ENCODE data around the gene PIK3CA.
"Not testable (repeated sequence)": the region's sequence is repeated elsewhere in the genome, so short reads cannot be mapped to it uniquely, and the experiment has no call there.

The PIK3CA gene

GRCh38 chr3:179234199-179234598 is 86.0 kb downstream of the PIK3CA start:
- H3K9me3 ChIP-seq (ENCODE audit: control extremely low read depth in 1 of 5, control insufficient read depth in 4 of 5, insufficient read depth in 2 of 5, low read depth in 1 of 5, low read length in 4 of 5): peaks cover 0 to 1% (median 0%) of the 10 kb centered on the region in 5 experiments
- 100% methylated on average over 1 of the region's 4 CpGs for WGBS (ENCODE audit: insufficient coverage)
- CTCF ChIA-PET: interaction anchor here (1.0 kb wide), 1 partner anchor 9 kb away, joined by 4 read pairs; no protein-coding TSS in a partner anchor

GRCh38 chr3:179236669-179237301 is 88.6 kb downstream of the PIK3CA start:
- peaks cover 0 to 14% (median 5%) of the 10 kb centered on the region in 4 experiments for H3K4me1 ChIP-seq (ENCODE audit: control extremely low read depth in 1 of 4, control insufficient read depth in 4 of 4, insufficient read depth in 4 of 4, low read length in 3 of 4)
- no CpG with 5 or more reads among the region's 2 CpGs for WGBS (ENCODE audit: insufficient coverage)
- ChIA-PET CTCF (interaction anchor here (1.0 kb wide), 1 partner anchor 23 kb away, joined by 3 read pairs; no protein-coding TSS in a partner anchor), POLR2A (no interaction called here)
- H3K4me3 ChIP-seq (ENCODE audit: control insufficient read depth in 1 of 7, extremely low read depth in 1 of 7, insufficient read depth in 4 of 7, low read depth in 2 of 7, low read length in 6 of 7): peak overlapping the region in 2 of 7 experiments; percentile 19 to 34
- DNase-seq: peak in 2 of 3 donors; percentile 17 to 46
- peaks cover 2 to 20% (median 10%) of the 10 kb centered on the region in 4 experiments for H3K36me3 ChIP-seq (ENCODE audit: control insufficient read depth in 4 of 4, insufficient read depth in 4 of 4, low read length in 3 of 4)
- H3K9me3 ChIP-seq (ENCODE audit: control extremely low read depth in 1 of 5, control insufficient read depth in 4 of 5, insufficient read depth in 2 of 5, low read depth in 1 of 5, low read length in 4 of 5): no peaks in the 10 kb centered on the region
- no peaks in the 10 kb centered on the region for H3K27me3 ChIP-seq (replicated peaks in 2 of 5; ENCODE audit: control insufficient read depth in 4 of 5, insufficient read depth in 5 of 5, low read length in 4 of 5)
- H3K27ac ChIP-seq (ENCODE audit: insufficient read depth in 1 of 2, low read depth in 1 of 2, low read length in 2 of 2, poor library complexity in 1 of 2, severe bottlenecking in 2 of 2): peak overlapping the region in 1 of 2 experiments; percentile 51

More at GRCh38 chr3:179234199-179234598, 86.0 kb downstream of the PIK3CA start:
- H3K36me3 ChIP-seq (ENCODE audit: control insufficient read depth in 4 of 4, insufficient read depth in 4 of 4, low read length in 3 of 4): peaks cover 15 to 42% (median 21%) of the 10 kb centered on the region in 4 experiments
- no peaks in the 10 kb centered on the region for H3K27me3 ChIP-seq (replicated peaks in 2 of 5; ENCODE audit: control insufficient read depth in 4 of 5, insufficient read depth in 5 of 5, low read length in 4 of 5)
- DNase-seq: no peak
- H3K4me1 ChIP-seq (ENCODE audit: control extremely low read depth in 1 of 4, control insufficient read depth in 4 of 4, insufficient read depth in 4 of 4, low read length in 3 of 4): peaks cover 0 to 14% (median 5%) of the 10 kb centered on the region in 4 experiments
- H3K4me3 ChIP-seq (ENCODE audit: control insufficient read depth in 1 of 7, extremely low read depth in 1 of 7, insufficient read depth in 4 of 7, low read depth in 2 of 7, low read length in 6 of 7): no peak overlapping the region
- POLR2A ChIA-PET: no interaction called here
- H3K27ac ChIP-seq (ENCODE audit: insufficient read depth in 1 of 2, low read depth in 1 of 2, low read length in 2 of 2, poor library complexity in 1 of 2, severe bottlenecking in 2 of 2): no peak overlapping the region

GRCh38 chr3:179240299-179240698 is 92.1 kb downstream of the PIK3CA start:
- H3K9me3 ChIP-seq (ENCODE audit: control extremely low read depth in 1 of 5, control insufficient read depth in 4 of 5, insufficient read depth in 2 of 5, low read depth in 1 of 5, low read length in 4 of 5); H3K27ac ChIP-seq (ENCODE audit: insufficient read depth in 1 of 2, low read depth in 1 of 2, low read length in 2 of 2, poor library complexity in 1 of 2, severe bottlenecking in 2 of 2); H3K27me3 ChIP-seq (replicated peaks in 2 of 5; ENCODE audit: control insufficient read depth in 4 of 5, insufficient read depth in 5 of 5, low read length in 4 of 5); H3K36me3 ChIP-seq (ENCODE audit: control insufficient read depth in 4 of 4, insufficient read depth in 4 of 4, low read length in 3 of 4); DNase-seq; POLR2A ChIA-PET; H3K4me3 ChIP-seq (ENCODE audit: control insufficient read depth in 1 of 7, extremely low read depth in 1 of 7, insufficient read depth in 4 of 7, low read depth in 2 of 7, low read length in 6 of 7): not testable (repeated sequence)
- CTCF ChIA-PET: interaction anchor here (1.1 kb wide), 1 partner anchor 14 kb away, joined by 3 read pairs; no protein-coding TSS in a partner anchor
- H3K4me1 ChIP-seq (ENCODE audit: control extremely low read depth in 1 of 4, control insufficient read depth in 4 of 4, insufficient read depth in 4 of 4, low read length in 3 of 4): peaks cover 0 to 14% (median 5%) of the 10 kb centered on the region in 4 experiments
- WGBS (ENCODE audit: insufficient coverage): no CpG with 5 or more reads among the region's 1 CpG

GRCh38 chr3:179242859-179243258 is 94.7 kb downstream of the PIK3CA start:
- H3K27ac ChIP-seq (ENCODE audit: insufficient read depth in 1 of 2, low read depth in 1 of 2, low read length in 2 of 2, poor library complexity in 1 of 2, severe bottlenecking in 2 of 2); H3K36me3 ChIP-seq (ENCODE audit: control insufficient read depth in 4 of 4, insufficient read depth in 4 of 4, low read length in 3 of 4); POLR2A ChIA-PET; H3K27me3 ChIP-seq (replicated peaks in 2 of 5; ENCODE audit: control insufficient read depth in 4 of 5, insufficient read depth in 5 of 5, low read length in 4 of 5); H3K9me3 ChIP-seq (ENCODE audit: control extremely low read depth in 1 of 5, control insufficient read depth in 4 of 5, insufficient read depth in 2 of 5, low read depth in 1 of 5, low read length in 4 of 5); H3K4me1 ChIP-seq (ENCODE audit: control extremely low read depth in 1 of 4, control insufficient read depth in 4 of 4, insufficient read depth in 4 of 4, low read length in 3 of 4); H3K4me3 ChIP-seq (ENCODE audit: control insufficient read depth in 1 of 7, extremely low read depth in 1 of 7, insufficient read depth in 4 of 7, low read depth in 2 of 7, low read length in 6 of 7); DNase-seq: not testable (repeated sequence)
- WGBS (ENCODE audit: insufficient coverage): 100% methylated on average over 1 of the region's 2 CpGs
- CTCF ChIA-PET: interaction anchor here (0.6 kb wide), 1 partner anchor 54 kb away, joined by 4 read pairs; no protein-coding TSS in a partner anchor

- Histone ChIP-seq H3K27ac (ENCODE audit: insufficient read depth in 1 of 2, low read depth in 1 of 2, low read length in 2 of 2, poor library complexity in 1 of 2, severe bottlenecking in 2 of 2) (no peak overlapping the region), H3K9me3 (ENCODE audit: control extremely low read depth in 1 of 5, control insufficient read depth in 4 of 5, insufficient read depth in 2 of 5, low read depth in 1 of 5, low read length in 4 of 5) (no peaks in the 10 kb centered on the region), H3K36me3 (ENCODE audit: control insufficient read depth in 4 of 4, insufficient read depth in 4 of 4, low read length in 3 of 4) (peaks cover 0 to 5% (median 2%) of the 10 kb centered on the region in 4 experiments), H3K27me3 (replicated peaks in 2 of 5; ENCODE audit: control insufficient read depth in 4 of 5, insufficient read depth in 5 of 5, low read length in 4 of 5) (no peaks in the 10 kb centered on the region), H3K4me1 (ENCODE audit: control extremely low read depth in 1 of 4, control insufficient read depth in 4 of 4, insufficient read depth in 4 of 4, low read length in 3 of 4) (no peaks in the 10 kb centered on the region), H3K4me3 (ENCODE audit: control insufficient read depth in 1 of 7, extremely low read depth in 1 of 7, insufficient read depth in 4 of 7, low read depth in 2 of 7, low read length in 6 of 7) (no peak overlapping the region)
- ChIA-PET POLR2A (no interaction called here), CTCF (no interaction called here)
- WGBS (ENCODE audit: insufficient coverage): 100% methylated on average over 1 of the region's 1 CpG
- no peak for DNase-seq
Measured at GRCh38 chr3:179244878-179245277, 96.7 kb downstream of the PIK3CA start.

GRCh38 chr3:179247289-179248015 is 99.3 kb downstream of the PIK3CA start:
- H3K4me3 ChIP-seq (ENCODE audit: control insufficient read depth in 1 of 7, extremely low read depth in 1 of 7, insufficient read depth in 4 of 7, low read depth in 2 of 7, low read length in 6 of 7): no peak overlapping the region
- ChIA-PET CTCF (interaction anchor here (1.0 to 1.8 kb wide), 2 partner anchors 29 to 70 kb away, joined by 3 to 5 read pairs; no protein-coding TSS in a partner anchor), POLR2A (no interaction called here)
- peaks cover 0 to 17% (median 2%) of the 10 kb centered on the region in 4 experiments for H3K36me3 ChIP-seq (ENCODE audit: control insufficient read depth in 4 of 4, insufficient read depth in 4 of 4, low read length in 3 of 4)
- no peaks in the 10 kb centered on the region for H3K9me3 ChIP-seq (ENCODE audit: control extremely low read depth in 1 of 5, control insufficient read depth in 4 of 5, insufficient read depth in 2 of 5, low read depth in 1 of 5, low read length in 4 of 5)
- no peak overlapping the region for H3K27ac ChIP-seq (ENCODE audit: insufficient read depth in 1 of 2, low read depth in 1 of 2, low read length in 2 of 2, poor library complexity in 1 of 2, severe bottlenecking in 2 of 2)
- 97% methylated on average over 3 of the region's 3 CpGs for WGBS (ENCODE audit: insufficient coverage)
- no peaks in the 10 kb centered on the region for H3K27me3 ChIP-seq (replicated peaks in 2 of 5; ENCODE audit: control insufficient read depth in 4 of 5, insufficient read depth in 5 of 5, low read length in 4 of 5)
- no peak for DNase-seq
- no peaks in the 10 kb centered on the region for H3K4me1 ChIP-seq (ENCODE audit: control extremely low read depth in 1 of 4, control insufficient read depth in 4 of 4, insufficient read depth in 4 of 4, low read length in 3 of 4)

All from common myeloid progenitor, CD34-positive (primary cell).